HG02571 (cell line): Measurements from ENCODE around the gene CCDC24.

Source experiments
- ATAC-seq: cut with Tn5 transposase; IDR thresholded peaks from one replicate; pipeline ENCODE4 v1.9.1; 2021; ENCODE audit warnings: mild to moderate bottlenecking, moderate library complexity; ENCODE audit not compliant: unreplicated experiment

Gene CCDC24

GRCh38 chr1:43962324-43962723 lies 29.1 kb upstream of the CCDC24 start:
- no peak for ATAC-seq

GRCh38 chr1:43963006-43963405 lies 28.4 kb upstream of the CCDC24 start:
- no peak for ATAC-seq

GRCh38 chr1:43963890-43964289 lies 27.5 kb upstream of the CCDC24 start:
- no peak for ATAC-seq

- ATAC-seq = no peak
Observed at GRCh38 chr1:43965316-43965715, 26.1 kb upstream of the CCDC24 start.

GRCh38 chr1:43968348-43968948 lies 23.0 kb upstream of the CCDC24 start:
- ATAC-seq = no peak

GRCh38 chr1:43969416-43969745 lies 22.0 kb upstream of the CCDC24 start:
- ATAC-seq = no peak

GRCh38 chr1:43969746-43970466 lies 21.5 kb upstream of the CCDC24 start, which contains the start of gene DPH2:
DPH2 (plus strand) TSS chr1:43970010; CDS start chr1:43970176, 166 bp downstream.
- ATAC-seq = peak; percentile 58

- ATAC-seq = no peak
Observed at GRCh38 chr1:43970502-43970901, 20.9 kb upstream of the CCDC24 start.

- no peak for ATAC-seq
Observed at GRCh38 chr1:43970911-43971310, 20.5 kb upstream of the CCDC24 start.

- no peak for ATAC-seq
Observed at GRCh38 chr1:43971336-43971980, 19.9 kb upstream of the CCDC24 start.

- no peak for ATAC-seq
Observed at GRCh38 chr1:43973981-43974442, 17.4 kb upstream of the CCDC24 start.

GRCh38 chr1:43974443-43975248 lies 16.8 kb upstream of the CCDC24 start, which contains the start of gene ATP6V0B:
ATP6V0B (plus strand) TSS chr1:43974960; CDS start chr1:43975041, 81 bp downstream.
- ATAC-seq = peak; percentile 61

GRCh38 chr1:43975249-43975961 lies 16.0 kb upstream of the CCDC24 start:
- no peak for ATAC-seq

- ATAC-seq = no peak
Observed at GRCh38 chr1:43976045-43976444, 15.4 kb upstream of the CCDC24 start.

GRCh38 chr1:43976890-43977289 lies 14.5 kb upstream of the CCDC24 start:
- no peak for ATAC-seq

- no peak for ATAC-seq
Observed at GRCh38 chr1:43977376-43978263, 13.8 kb upstream of the CCDC24 start.

GRCh38 chr1:43978264-43978550 lies 13.2 kb upstream of the CCDC24 start:
- ATAC-seq = no peak

- ATAC-seq = no peak
Observed at GRCh38 chr1:43978551-43979260, 12.7 kb upstream of the CCDC24 start, which contains the start of gene B4GALT2. B4GALT2 (plus strand) TSS chr1:43979210; CDS start chr1:43981161, 1,951 bp downstream.

- ATAC-seq = no peak
Observed at GRCh38 chr1:43979261-43979527, 12.2 kb upstream of the CCDC24 start.
